Measurements from ENCODE around the gene KCNJ14. TPM values are rescaled to one million over a fixed set of nuclear protein-coding genes. Genes with fewer than 3 reads are reported as not detected.

KCNJ14 gene
- polyA plus RNA-seq, 3 donors from 2014 or later: 0.06 to 0.07 TPM; not detected in 1

DNA sequence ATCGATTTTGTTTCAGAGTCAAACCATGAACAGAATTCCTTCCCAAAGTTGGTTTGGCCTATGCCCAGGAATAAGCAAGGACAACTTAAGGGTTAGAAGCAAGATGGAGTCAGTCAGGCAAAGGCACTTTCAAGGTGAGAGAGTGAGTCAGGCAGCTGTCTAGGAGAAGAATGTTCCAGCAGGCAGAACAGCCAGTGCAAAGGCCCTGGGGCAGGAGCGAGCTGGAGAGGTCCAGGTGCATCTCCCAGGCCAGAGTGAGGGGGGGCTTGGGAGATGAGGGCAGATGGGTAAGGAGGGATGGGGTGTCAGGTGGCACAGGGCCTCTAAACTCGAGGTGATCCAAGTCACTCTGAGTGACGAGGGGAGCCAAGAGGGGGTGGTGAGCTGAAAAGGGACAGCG is 18.8 kb upstream of the KCNJ14 start:
- Mint-ChIP-seq H3K36me3 (peaks cover 0 to 3% (median 0%) of the 10 kb centered on the region in 3 donors), H3K9me3 (peaks cover 0 to under 1% (median 0%) of the 10 kb centered on the region in 6 donors), H3K4me1 (no peaks in the 10 kb centered on the region), H3K27me3 (ENCODE audit: low read depth in 3 of 3) (peaks cover 8 to 23% (median 10%) of the 10 kb centered on the region in 3 donors), H3K4me3 (no peak overlapping the region), H3K27ac (no peak overlapping the region)
- DNase-seq: no peak

DNA sequence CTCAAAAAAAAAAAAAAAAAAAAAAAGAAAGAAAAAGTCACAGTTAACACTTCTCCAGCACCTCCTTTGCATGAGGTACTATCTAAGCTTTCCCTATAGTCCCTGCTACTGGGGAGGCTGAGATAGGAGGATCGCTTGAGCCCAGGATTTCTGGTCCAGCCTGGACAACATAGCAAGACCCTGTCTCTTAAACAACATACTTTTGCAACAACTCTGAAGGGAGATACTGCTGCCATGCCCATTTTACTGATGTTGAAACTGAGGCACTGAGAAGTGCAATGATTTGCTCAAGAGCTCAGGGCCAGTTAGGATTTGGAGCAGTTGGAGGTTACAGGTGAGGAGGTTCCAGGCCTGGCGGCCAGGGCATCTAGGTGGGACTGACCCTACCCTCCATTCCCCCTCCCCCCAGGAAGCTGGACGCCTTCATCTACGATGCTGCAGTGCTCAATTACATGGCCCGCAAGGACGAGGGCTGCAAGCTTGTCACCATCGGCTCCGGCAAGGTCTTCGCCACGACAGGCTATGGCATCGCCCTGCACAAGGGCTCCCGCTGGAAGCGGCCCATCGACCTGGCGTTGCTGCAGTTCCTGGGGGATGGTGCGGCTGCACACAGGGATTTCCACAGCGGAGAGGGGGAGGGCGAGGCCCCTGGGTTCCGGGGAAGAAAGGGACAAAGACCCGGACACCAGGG is 13.9 kb upstream of the KCNJ14 start:
- peak overlapping the region in 4 of 5 donors; percentile 24 to 47 (median 36) for H3K4me3 Mint-ChIP-seq
- DNase-seq: no peak
- peaks cover 0 to 3% (median 3%) of the 10 kb centered on the region in 3 donors for H3K36me3 Mint-ChIP-seq
- H3K27me3 Mint-ChIP-seq (ENCODE audit: low read depth in 3 of 3): peaks cover 20 to 39% (median 23%) of the 10 kb centered on the region in 3 donors
- no peaks in the 10 kb centered on the region for H3K9me3 Mint-ChIP-seq
- peaks cover 23 to 24% of the 10 kb centered on the region in 2 donors for H3K4me1 Mint-ChIP-seq
- H3K27ac Mint-ChIP-seq: no peak overlapping the region

DNA sequence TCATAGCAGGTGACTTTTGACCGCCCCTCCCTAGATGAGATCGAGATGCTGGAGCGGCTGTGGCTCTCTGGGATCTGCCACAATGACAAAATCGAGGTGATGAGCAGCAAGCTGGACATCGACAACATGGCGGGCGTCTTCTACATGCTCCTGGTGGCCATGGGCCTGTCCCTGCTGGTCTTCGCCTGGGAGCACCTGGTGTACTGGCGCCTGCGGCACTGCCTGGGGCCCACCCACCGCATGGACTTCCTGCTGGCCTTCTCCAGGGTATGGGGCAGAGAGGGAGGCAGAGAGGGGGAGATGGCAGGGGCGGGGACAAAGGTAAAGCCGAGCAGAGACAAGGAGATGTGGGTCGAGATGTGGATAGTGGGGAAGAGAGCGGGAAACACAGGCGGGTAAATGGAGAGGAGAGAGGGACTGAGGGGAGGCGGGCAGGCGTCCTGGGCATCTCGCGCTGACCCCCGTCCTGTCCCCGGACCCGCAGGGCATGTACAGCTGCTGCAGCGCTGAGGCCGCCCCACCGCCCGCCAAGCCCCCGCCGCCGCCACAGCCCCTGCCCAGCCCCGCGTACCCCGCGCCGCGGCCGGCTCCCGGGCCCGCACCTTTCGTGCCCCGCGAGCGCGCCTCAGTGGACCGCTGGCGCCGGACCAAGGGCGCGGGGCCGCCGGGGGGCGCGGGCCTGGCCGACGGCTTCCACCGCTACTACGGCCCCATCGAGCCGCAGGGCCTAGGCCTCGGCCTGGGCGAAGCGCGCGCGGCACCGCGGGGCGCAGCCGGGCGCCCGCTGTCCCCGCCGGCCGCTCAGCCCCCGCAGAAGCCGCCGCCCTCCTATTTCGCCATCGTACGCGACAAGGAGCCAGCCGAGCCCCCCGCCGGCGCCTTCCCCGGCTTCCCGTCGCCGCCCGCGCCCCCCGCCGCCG is 13.0 kb upstream of the KCNJ14 start:
- Mint-ChIP-seq H3K27ac (peak overlapping the region in 1 of 6 donors; percentile 71), H3K4me3 (peak overlapping the region in 4 of 5 donors; percentile 17 to 61 (median 44)), H3K36me3 (peaks cover 0 to 4% (median 3%) of the 10 kb centered on the region in 3 donors), H3K27me3 (ENCODE audit: low read depth in 3 of 3) (peaks cover 20 to 36% (median 23%) of the 10 kb centered on the region in 3 donors), H3K9me3 (no peaks in the 10 kb centered on the region), H3K4me1 (peaks cover 24 to 26% of the 10 kb centered on the region in 2 donors)
- no peak for DNase-seq

DNA sequence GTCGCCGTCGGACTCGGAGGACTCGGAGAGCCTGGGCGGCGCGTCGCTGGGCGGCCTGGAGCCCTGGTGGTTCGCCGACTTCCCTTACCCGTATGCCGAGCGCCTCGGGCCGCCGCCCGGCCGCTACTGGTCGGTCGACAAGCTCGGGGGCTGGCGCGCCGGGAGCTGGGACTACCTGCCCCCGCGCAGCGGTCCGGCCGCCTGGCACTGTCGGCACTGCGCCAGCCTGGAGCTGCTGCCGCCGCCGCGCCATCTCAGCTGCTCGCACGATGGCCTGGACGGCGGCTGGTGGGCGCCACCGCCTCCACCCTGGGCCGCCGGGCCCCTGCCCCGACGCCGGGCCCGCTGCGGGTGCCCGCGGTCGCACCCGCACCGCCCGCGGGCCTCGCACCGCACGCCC is 12.1 kb upstream of the KCNJ14 start:
- DNase-seq: peak in 1 of 3 donors; percentile 22
- Mint-ChIP-seq H3K27ac (no peak overlapping the region), H3K36me3 (peaks cover 6 to 12% (median 8%) of the 10 kb centered on the region in 3 donors), H3K27me3 (ENCODE audit: low read depth in 3 of 3) (peaks cover 20 to 34% (median 23%) of the 10 kb centered on the region in 3 donors), H3K4me1 (peaks cover 24 to 35% of the 10 kb centered on the region in 2 donors), H3K9me3 (no peaks in the 10 kb centered on the region), H3K4me3 (no peak overlapping the region)

DNA sequence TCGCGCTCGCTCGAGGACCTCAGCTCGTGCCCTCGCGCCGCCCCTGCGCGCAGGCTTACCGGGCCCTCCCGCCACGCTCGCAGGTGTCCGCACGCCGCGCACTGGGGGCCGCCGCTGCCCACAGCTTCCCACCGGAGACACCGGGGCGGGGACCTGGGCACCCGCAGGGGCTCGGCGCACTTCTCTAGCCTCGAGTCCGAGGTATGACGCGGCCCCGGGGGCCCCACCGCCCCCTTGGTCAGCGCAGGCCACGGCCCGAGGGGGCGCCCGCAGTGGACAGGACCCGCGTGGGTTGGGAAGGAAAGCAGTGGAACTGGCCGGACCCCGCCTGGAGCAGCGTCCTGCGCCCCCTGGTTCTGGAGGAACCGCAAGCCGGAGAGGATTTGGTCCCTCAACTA is 11.6 kb upstream of the KCNJ14 start:
- Mint-ChIP-seq H3K4me1 (peaks cover 26 to 39% of the 10 kb centered on the region in 2 donors), H3K4me3 (peak overlapping the region in 1 of 5 donors; percentile 14), H3K36me3 (peaks cover 10 to 17% (median 13%) of the 10 kb centered on the region in 3 donors), H3K9me3 (no peaks in the 10 kb centered on the region), H3K27me3 (ENCODE audit: low read depth in 3 of 3) (peaks cover 20 to 34% (median 23%) of the 10 kb centered on the region in 3 donors), H3K27ac (no peak overlapping the region)
- peak in 2 of 3 donors; percentile 8 to 15 for DNase-seq

DNA sequence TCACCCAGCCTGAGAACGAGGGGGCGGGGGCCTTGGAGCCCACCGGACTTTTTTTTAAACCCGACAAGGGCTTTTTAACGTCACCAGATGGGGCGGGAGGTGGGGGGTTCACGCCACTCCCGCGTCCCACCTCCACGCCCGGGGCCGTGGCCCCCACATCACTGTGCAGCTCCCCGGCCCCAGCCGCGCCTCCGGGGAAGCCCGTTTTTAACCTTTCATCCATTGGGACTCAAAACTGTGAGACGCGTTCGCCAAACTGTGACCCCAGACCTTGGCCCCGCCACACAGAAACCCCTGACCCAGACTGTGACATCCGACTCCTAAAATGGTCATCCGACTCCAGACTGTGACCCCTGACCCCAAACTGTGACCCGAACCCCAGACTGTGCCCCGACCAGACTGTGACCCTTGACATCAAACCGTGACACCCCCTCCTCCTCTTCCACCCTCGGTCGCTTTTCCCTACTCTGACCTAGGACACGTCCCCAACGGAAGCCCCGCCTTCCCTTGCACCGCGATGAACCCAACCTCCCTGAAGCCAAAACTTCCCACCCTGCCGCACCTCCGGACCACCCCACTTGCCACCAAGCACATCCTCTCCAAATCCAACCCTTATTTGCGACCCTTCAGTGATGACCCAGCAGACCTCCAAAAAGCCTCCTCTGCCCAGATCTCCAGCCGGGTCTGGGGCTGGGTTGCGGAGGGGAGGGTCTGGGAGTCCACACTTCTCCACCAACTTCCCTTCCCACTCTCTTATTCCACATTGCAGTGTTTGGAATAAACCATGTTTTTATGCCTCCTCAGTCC is 11.0 kb upstream of the KCNJ14 start:
- H3K9me3 Mint-ChIP-seq: no peaks in the 10 kb centered on the region
- peak overlapping the region in 5 of 6 donors; percentile 7 to 100 (median 95) for H3K27ac Mint-ChIP-seq
- peaks cover 29 to 41% of the 10 kb centered on the region in 2 donors for H3K4me1 Mint-ChIP-seq
- peak overlapping the region; percentile 97 to 100 (median 99) for H3K4me3 Mint-ChIP-seq
- peaks cover 13 to 21% (median 16%) of the 10 kb centered on the region in 3 donors for H3K36me3 Mint-ChIP-seq
- H3K27me3 Mint-ChIP-seq (ENCODE audit: low read depth in 3 of 3): peaks cover 20 to 31% (median 23%) of the 10 kb centered on the region in 3 donors
- no peak for DNase-seq

DNA sequence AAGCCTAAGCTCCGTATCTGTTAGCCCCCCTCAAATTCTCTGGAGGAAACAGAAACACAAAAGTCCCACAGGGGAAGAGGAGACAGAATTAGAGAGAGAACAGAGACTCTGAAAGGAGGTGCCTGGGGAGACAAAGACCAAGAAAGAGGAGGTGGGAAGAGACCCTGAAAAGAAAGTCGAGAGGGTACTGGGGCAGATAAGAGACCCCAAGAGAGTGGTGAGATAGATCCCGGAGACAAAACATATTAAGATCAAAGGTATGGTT is 10.5 kb upstream of the KCNJ14 start:
- DNase-seq: no peak
- Mint-ChIP-seq H3K27me3 (ENCODE audit: low read depth in 3 of 3) (peaks cover 17 to 31% (median 23%) of the 10 kb centered on the region in 3 donors), H3K27ac (peak overlapping the region; percentile 76 to 100 (median 98)), H3K36me3 (peaks cover 13 to 23% (median 18%) of the 10 kb centered on the region in 3 donors), H3K4me3 (peak overlapping the region; percentile 97 to 100 (median 99)), H3K4me1 (peaks cover 29 to 41% of the 10 kb centered on the region in 2 donors), H3K9me3 (no peaks in the 10 kb centered on the region)

DNA sequence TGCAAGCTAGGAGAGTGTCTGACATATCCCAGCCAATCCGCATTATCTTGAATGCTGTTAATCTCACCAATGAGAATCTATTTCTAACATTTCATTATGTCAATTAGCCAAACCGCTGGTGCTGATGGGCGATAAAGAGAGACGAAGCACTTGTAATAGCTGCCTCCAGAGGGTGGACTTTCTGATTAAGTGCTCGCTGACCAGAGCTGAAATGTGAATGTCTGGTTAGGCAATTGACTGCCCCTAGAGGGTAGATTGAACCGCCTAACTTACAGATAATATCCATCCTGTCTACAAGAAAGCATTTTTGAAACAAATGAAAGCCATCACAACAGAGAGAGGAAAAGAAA is 10.1 kb upstream of the KCNJ14 start:
- Mint-ChIP-seq H3K27ac (peak overlapping the region; percentile 95 to 100 (median 99)), H3K4me3 (peak overlapping the region; percentile 97 to 100 (median 99)), H3K4me1 (peaks cover 29 to 41% of the 10 kb centered on the region in 2 donors), H3K9me3 (no peaks in the 10 kb centered on the region), H3K36me3 (peaks cover 13 to 23% (median 18%) of the 10 kb centered on the region in 3 donors), H3K27me3 (ENCODE audit: low read depth in 3 of 3) (peaks cover 17 to 31% (median 23%) of the 10 kb centered on the region in 3 donors)
- no peak for DNase-seq

DNA sequence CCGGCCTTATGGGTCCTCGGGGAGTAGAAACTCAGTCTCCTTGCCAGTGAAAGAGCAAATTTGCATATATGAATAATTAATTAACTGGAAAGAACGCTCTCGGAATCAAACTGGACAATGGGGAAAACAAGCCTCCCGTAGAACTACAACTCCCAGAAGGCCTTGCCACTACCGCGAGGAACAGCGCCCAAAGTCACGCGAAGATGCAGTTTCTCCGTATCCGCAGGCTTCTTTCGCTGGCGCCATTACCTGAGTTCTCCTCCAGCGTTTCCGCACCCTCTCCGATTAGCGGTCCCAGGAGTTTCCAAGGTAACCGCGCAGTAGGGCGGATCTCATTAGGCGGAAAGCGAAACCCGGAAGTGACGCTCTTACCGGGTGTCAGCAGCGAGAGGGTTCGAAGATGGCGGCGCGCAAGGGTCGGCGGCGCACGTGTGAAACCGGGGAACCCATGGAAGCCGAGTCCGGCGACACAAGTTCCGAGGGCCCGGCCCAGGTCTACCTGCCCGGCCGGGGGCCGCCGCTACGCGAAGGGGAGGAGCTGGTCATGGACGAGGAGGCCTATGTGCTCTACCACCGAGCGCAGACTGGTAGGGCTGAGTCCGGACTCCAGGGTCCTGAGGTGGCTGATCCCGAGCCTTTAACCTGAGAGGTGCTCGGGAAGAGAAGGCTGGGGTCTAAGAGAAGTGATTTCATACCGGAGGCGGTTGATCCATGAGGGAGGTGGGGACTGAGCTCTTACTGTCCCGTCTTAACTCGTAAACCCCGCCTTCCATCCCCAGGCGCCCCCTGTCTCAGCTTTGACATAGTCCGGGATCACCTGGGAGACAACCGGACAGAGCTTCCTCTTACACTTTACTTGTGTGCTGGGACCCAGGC is 9.5 kb upstream of the KCNJ14 start, which contains the start of gene GRWD1:
GRWD1 (plus strand) TSS at position 378 of the 876 bp plus-strand sequence; CDS start at position 401, 23 bp downstream.
- peaks cover 29 to 41% of the 10 kb centered on the region in 2 donors for H3K4me1 Mint-ChIP-seq
- peak within 1 kb of the TSS; percentile 97 to 100 (median 99) for H3K4me3 Mint-ChIP-seq
- H3K27me3 Mint-ChIP-seq (ENCODE audit: low read depth in 3 of 3): peaks cover 13 to 25% (median 22%) of the 10 kb centered on the region in 3 donors
- peak within 1 kb of the TSS; percentile 95 to 100 (median 99) for H3K27ac Mint-ChIP-seq
- DNase-seq: peak; percentile 85 to 89 (median 86)
- H3K36me3 Mint-ChIP-seq: peaks cover 13 to 23% (median 18%) of the 10 kb centered on the region in 3 donors
- no peaks in the 10 kb centered on the region for H3K9me3 Mint-ChIP-seq

DNA sequence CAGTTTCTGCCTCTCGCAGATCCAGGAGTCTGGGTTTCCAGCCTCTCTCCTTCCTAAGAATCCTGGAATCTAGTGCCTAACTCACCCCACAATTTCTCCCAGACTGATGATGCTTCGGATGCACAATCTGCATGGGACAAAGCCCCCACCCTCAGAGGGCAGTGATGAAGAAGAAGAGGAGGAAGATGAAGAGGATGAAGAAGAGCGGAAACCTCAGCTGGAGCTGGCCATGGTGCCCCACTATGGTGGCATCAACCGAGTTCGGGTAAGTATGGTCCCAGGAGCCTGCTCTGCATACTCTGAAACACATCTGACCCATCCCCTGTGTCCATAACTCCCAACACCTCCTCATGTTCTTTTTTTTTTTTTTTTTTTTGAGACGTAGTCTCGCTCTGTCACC is 8.8 kb upstream of the KCNJ14 start:
- H3K4me1 Mint-ChIP-seq: peaks cover 31 to 41% of the 10 kb centered on the region in 2 donors
- peaks cover 10 to 20% (median 16%) of the 10 kb centered on the region in 3 donors for H3K27me3 Mint-ChIP-seq (ENCODE audit: low read depth in 3 of 3)
- H3K27ac Mint-ChIP-seq: peak overlapping the region; percentile 30 to 99 (median 96)
- peak overlapping the region; percentile 97 to 100 (median 99) for H3K4me3 Mint-ChIP-seq
- H3K36me3 Mint-ChIP-seq: peaks cover 15 to 29% (median 16%) of the 10 kb centered on the region in 3 donors
- no peak for DNase-seq
- no peaks in the 10 kb centered on the region for H3K9me3 Mint-ChIP-seq

DNA sequence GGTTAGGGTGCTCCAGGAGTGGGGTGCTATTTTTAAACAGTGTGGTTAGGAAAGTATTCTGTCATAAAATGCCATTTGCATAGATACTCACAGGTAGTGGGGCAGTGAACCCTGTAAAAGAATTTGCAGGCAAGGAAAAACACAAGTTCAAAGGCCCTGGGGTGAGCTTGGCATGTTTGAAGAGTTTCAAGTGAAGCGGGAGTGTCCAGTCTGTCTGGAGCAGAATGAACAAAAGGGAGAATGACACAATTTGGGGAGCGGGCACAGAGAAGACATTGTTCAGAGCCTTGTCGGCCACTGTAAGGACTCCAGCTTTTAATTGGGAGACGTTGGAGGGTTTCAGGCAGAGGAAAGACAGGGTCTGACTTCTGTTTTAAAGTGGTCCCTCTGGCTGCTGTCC is 6.8 kb upstream of the KCNJ14 start:
- Mint-ChIP-seq H3K36me3 (peaks cover 15 to 38% (median 16%) of the 10 kb centered on the region in 3 donors), H3K4me1 (peaks cover 31 to 41% of the 10 kb centered on the region in 2 donors), H3K27me3 (ENCODE audit: low read depth in 3 of 3) (peaks cover 10 to 16% (median 14%) of the 10 kb centered on the region in 3 donors), H3K9me3 (no peaks in the 10 kb centered on the region), H3K4me3 (no peak overlapping the region), H3K27ac (peak overlapping the region in 2 of 6 donors; percentile 43)
- DNase-seq: no peak

DNA sequence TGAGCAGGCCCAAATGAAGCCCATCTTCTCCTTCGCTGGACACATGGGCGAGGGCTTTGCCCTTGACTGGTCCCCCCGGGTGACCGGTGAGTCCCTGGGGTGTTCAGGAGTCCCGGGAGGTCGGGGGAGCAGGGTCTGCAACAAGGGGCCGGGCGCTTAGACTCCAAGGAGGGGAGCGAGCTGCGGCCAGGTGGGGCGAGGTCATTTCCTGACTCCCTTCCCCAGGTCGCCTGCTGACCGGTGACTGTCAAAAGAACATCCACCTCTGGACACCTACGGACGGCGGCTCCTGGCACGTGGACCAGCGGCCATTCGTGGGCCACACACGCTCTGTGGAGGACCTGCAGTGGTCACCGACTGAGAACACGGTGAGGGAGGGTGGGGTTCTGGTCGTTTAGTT is 4.9 kb upstream of the KCNJ14 start:
- H3K9me3 Mint-ChIP-seq: no peaks in the 10 kb centered on the region
- no peak overlapping the region for H3K27ac Mint-ChIP-seq
- H3K36me3 Mint-ChIP-seq: peaks cover 15 to 44% (median 23%) of the 10 kb centered on the region in 3 donors
- DNase-seq: no peak
- H3K4me3 Mint-ChIP-seq: no peak overlapping the region
- peaks cover 21 to 37% of the 10 kb centered on the region in 2 donors for H3K4me1 Mint-ChIP-seq
- H3K27me3 Mint-ChIP-seq (ENCODE audit: low read depth in 3 of 3): peaks cover 3 to 5% (median 4%) of the 10 kb centered on the region in 3 donors

Data from immature natural killer cell (primary cell).